GM23248 (cell line): ENCODE measurements around the gene ATG5.

Experiments
- EZH2 ChIP-seq: fragments of 200-600 bp; sonication (generic); IDR thresholded peaks from 2 replicates; pipeline ENCODE4 v1.6.1; 2018; ENCODE audit warnings: antibody characterized with exemption, mild to moderate bottlenecking; ENCODE audit not compliant: insufficient read depth, poor library complexity, severe bottlenecking
- EZH2phosphoT487 ChIP-seq: fragments of 200-600 bp; sonication (generic); IDR thresholded peaks from 2 replicates; pipeline ENCODE4 v1.6.1; 2018; ENCODE audit warnings: antibody characterized with exemption, moderate library complexity, mild to moderate bottlenecking, low read depth; ENCODE audit not compliant: insufficient read depth

DNA sequence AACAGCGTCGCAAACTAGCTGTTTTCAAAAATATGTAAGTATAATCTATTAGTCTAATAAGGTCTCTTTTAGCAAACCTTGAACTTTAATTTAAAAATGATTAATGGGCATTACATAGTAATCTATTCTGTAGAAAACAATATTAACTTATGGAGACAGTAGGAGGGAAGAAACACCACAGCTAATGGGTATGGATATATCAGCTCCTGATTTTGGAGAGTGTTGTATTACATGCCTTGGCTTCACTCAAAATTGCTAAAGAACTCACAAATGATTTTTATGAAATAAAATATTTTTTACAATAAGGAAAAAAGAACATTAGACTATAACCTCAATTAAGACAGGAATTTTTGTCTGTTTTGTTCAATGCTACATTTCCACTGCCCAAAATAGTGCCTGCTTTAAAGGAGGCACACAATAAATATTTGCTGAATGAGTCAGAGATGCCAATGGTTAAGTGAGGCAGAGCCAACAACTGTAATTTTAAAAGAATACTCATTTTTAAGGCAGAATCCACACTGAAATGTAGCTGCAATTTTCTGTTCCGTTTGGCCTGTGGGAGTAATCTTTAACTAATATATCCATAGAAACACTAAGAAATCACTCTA lies 15.7 kb downstream of the ATG5 start:
- no peak for TF ChIP-seq EZH2phosphoT487
- TF ChIP-seq EZH2: no peak
